ENCODE results near the gene MRPS22. TPM values are rescaled to one million over a fixed set of nuclear protein-coding genes. Genes with fewer than 3 reads are reported as not detected.

Gene MRPS22
- total and polyA plus RNA-seq, 2 of the 8 experiments (the other 6 are each of a cell fraction or from before 2014, with no cell fraction given) = 28.3 to 45.8 TPM

DNA sequence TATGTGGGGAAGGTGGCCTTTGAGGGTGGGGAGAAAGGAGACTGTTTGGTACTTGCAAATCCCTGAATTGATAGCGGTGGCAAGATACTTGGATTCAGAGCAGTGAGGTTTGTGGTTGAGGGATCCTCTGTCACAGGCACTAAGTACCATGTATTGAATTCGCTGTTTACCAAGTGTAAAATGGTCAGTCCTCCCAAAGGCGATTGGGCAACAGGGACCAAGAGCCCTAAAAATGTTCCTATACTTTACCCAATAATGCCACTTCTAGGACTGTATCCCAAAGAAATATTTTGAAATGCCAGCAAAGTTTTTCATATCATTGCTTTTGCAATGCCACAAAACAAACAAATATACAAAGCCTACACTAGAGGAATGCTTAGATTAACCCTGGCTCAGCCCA, 43.4 kb upstream of the MRPS22 start:
- Histone ChIP-seq H2BK20ac (ENCODE audit: low read length) (no peak overlapping the region), H3K9me3 (ENCODE audit: insufficient read depth in 2 of 2, low read depth in 1 of 2, low read length in 1 of 2) (no peaks in the 10 kb centered on the region), H3K79me1 (ENCODE audit: low read depth, low read length) (no peaks in the 10 kb centered on the region), H2AK5ac (ENCODE audit: low read depth, low read length) (no peak overlapping the region), H2AFZ (ENCODE audit: low read length) (no peak overlapping the region), H4K20me1 (replicated peaks in 1 of 2; ENCODE audit: control insufficient read depth in 1 of 2, insufficient read depth in 2 of 2, low read length in 2 of 2) (no peaks in the 10 kb centered on the region), H3K14ac (ENCODE audit: insufficient read length) (no peak overlapping the region), H2BK120ac (replicated peaks; ENCODE audit: low read depth, low read length) (no peak overlapping the region), H2BK15ac (ENCODE audit: low read length) (no peak overlapping the region), H3K23me2 (ENCODE audit: low read depth, low read length) (no peaks in the 10 kb centered on the region), H4K8ac (ENCODE audit: extremely low read depth, insufficient read depth, low read length) (no peak overlapping the region), H3K56ac (replicated peaks; ENCODE audit: insufficient read length, low read depth, low read length) (no peak overlapping the region), H3K4me2 (ENCODE audit: insufficient read depth in 1 of 2, low read depth in 2 of 2, low read length in 2 of 2) (no peak overlapping the region), H2BK5ac (ENCODE audit: low read depth, low read length) (no peak overlapping the region), H3K18ac (ENCODE audit: extremely low read depth, low read length) (no peak overlapping the region), H3K79me2 (ENCODE audit: control insufficient read depth in 1 of 2, insufficient read depth in 2 of 2, low read length in 2 of 2) (no peaks in the 10 kb centered on the region), H3K9ac (replicated peaks in 1 of 4; ENCODE audit: extremely low read depth in 1 of 4, low read depth in 3 of 4, low read length in 3 of 4) (no peak overlapping the region), H4K5ac (ENCODE audit: insufficient read length, low read depth, low read length) (no peak overlapping the region), H3K27me3 (replicated peaks in 1 of 4; ENCODE audit: control insufficient read depth in 3 of 4, extremely low read depth in 1 of 4, insufficient read depth in 3 of 4, low read length in 3 of 4) (no peaks in the 10 kb centered on the region), H3K4ac (replicated peaks; ENCODE audit: insufficient read length, low read depth, low read length) (no peak overlapping the region), H4K91ac (replicated peaks; ENCODE audit: insufficient read length, low read length) (no peak overlapping the region), H3K36me3 (ENCODE audit: control insufficient read depth in 2 of 4, insufficient read depth in 4 of 4, low read length in 3 of 4) (no peaks in the 10 kb centered on the region), H2BK12ac (ENCODE audit: low read depth, low read length) (no peak overlapping the region), H3K4me3 (ENCODE audit: extremely low read depth in 1 of 4, insufficient read depth in 2 of 4, low read depth in 3 of 4, low read length in 4 of 4) (no peak overlapping the region), H3K27ac (ENCODE audit: low read depth, low read length) (no peak overlapping the region), H3K4me1 (replicated peaks in 1 of 4; ENCODE audit: control insufficient read depth in 3 of 4, insufficient read depth in 4 of 4, low read length in 3 of 4) (no peaks in the 10 kb centered on the region; a peak in 3 of 7 replicates), H3K23ac (ENCODE audit: insufficient read length) (no peak overlapping the region)
- POLR2A ChIA-PET (ENCODE audit: partially characterized antibody) = no interaction called here
- DNase-seq (ENCODE audit: low read depth in 1 of 2, low spot score in 2 of 2) (no peak), FAIRE-seq (no peak)
- CTCF ChIA-PET (ENCODE audit: partially characterized antibody) = interaction anchor here (1.6 to 12.6 kb wide), 2 partner anchors 16 to 29 kb away, joined by 7 to 103 read pairs; no protein-coding TSS in a partner anchor
- WGBS, 2 experiments (ENCODE audit: extremely low coverage in 1 of 2, insufficient coverage in 1 of 2, insufficient read length in 1 of 2, insufficient replicate concordance in 2 of 2, low coverage in 1 of 2, low lambda C conversion rate in 2 of 2, missing lambda C conversion rate in 1 of 2) = 94% methylated on average over 3 of the region's 3 CpGs; no CpG with 5 or more reads in 1 of the 2 experiments
- no peak for TF ChIP-seq FOSL1 (IDR thresholded peaks at IDR 0.05; ENCODE audit: insufficient read depth, low read depth, low read length)

All from H1 (cell line).